ENCODE data around the gene LGALS8.
"Not testable (repeated sequence)": the region's sequence is repeated elsewhere in the genome, so short reads cannot be mapped to it uniquely, and the experiment has no call there.

LGALS8 gene

DNA sequence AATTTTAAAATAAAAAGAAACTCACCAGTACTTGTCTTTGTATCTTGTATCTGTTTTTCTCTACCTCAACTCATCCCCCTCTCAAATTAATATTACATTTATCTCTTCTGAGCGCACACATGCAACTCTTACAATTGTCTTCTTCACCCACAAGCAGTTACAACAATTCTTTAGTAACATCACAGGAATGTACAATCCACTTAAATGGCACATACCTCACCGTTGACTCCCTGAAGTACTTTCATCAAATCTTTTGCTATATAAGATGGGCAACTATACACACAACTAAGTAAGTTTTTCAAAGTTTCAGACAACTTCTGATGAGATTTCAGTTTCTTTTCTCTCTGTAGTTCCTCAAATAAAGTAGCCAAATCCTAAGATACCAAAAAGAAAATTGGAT, 52.2 kb downstream of the LGALS8 start:
- H3K27me3 ChIP-seq (ENCODE audit: insufficient read depth, low read length), result no peaks in the 10 kb centered on the region
- no peak overlapping the region for H3K9ac ChIP-seq (ENCODE audit: low read depth, low read length)
- no peaks in the 10 kb centered on the region for H3K4me1 ChIP-seq (ENCODE audit: insufficient read depth, low read length)
- peaks cover 98% of the 10 kb centered on the region for H3K36me3 ChIP-seq (ENCODE audit: insufficient read depth, low read depth, low read length)
- no peak overlapping the region for H3K4me3 ChIP-seq (ENCODE audit: low read length)
- no peaks in the 10 kb centered on the region for H3K9me3 ChIP-seq (ENCODE audit: insufficient read depth, low read depth, low read length)
- H3K27ac ChIP-seq (ENCODE audit: low read length), result no peak overlapping the region

GRCh38 chr1:236577041-236577440, 53.3 kb downstream of the LGALS8 start:
- not testable (repeated sequence) for H3K4me3 ChIP-seq (ENCODE audit: low read length); H3K27ac ChIP-seq (ENCODE audit: low read length); H3K9ac ChIP-seq (ENCODE audit: low read depth, low read length); H3K27me3 ChIP-seq (ENCODE audit: insufficient read depth, low read length); H3K4me1 ChIP-seq (ENCODE audit: insufficient read depth, low read length); H3K9me3 ChIP-seq (ENCODE audit: insufficient read depth, low read depth, low read length)
- peaks cover 96% of the 10 kb centered on the region for H3K36me3 ChIP-seq (ENCODE audit: insufficient read depth, low read depth, low read length)

DNA sequence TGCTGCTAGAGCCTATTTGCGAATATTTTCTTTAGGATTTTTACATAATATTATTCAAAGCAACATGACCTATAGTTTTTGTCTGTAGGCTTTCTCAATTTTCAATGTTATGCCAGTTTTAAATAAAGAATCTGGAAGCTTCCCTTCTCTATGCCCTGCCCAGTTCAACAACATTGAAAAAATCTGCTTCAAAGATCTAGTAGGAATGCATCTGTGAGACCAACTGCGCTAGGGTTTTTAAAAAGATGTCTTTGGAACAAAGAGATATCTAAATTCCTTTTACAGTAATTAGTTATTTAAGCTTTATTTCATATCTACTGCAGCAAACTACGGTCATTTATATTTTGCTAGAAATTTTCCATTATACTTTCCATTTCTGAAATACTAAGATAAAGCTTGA, 54.9 kb downstream of the LGALS8 start:
- Histone ChIP-seq H3K36me3 (ENCODE audit: insufficient read depth, low read depth, low read length) (peaks cover 96% of the 10 kb centered on the region), H3K4me3 (ENCODE audit: low read length) (no peak overlapping the region), H3K4me1 (ENCODE audit: insufficient read depth, low read length) (no peaks in the 10 kb centered on the region), H3K9ac (ENCODE audit: low read depth, low read length) (no peak overlapping the region), H3K27ac (ENCODE audit: low read length) (no peak overlapping the region), H3K9me3 (ENCODE audit: insufficient read depth, low read depth, low read length) (no peaks in the 10 kb centered on the region), H3K27me3 (ENCODE audit: insufficient read depth, low read length) (no peaks in the 10 kb centered on the region)

DNA sequence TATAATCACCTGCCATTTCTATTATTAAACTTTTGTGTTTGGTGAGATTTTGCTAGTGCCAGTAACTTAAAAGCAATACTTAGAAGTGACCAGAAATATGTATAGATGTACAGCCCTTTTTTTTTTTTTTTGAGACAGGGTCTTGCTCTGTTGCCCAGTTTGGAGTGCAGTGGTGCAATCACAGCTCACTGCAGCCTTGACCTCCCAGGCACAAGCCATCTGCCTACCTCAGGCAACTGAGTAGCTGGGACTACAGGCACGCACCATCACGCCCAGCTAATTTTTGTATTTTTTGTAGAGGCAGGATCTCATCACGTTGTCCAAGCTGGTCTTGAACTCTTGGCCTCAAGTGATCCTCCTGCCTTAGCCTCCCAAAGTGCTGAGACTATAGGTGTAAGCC, 56.6 kb downstream of the LGALS8 start:
- not testable (repeated sequence) for H3K4me1 ChIP-seq (ENCODE audit: insufficient read depth, low read length); H3K27me3 ChIP-seq (ENCODE audit: insufficient read depth, low read length); H3K27ac ChIP-seq (ENCODE audit: low read length); H3K4me3 ChIP-seq (ENCODE audit: low read length); H3K9ac ChIP-seq (ENCODE audit: low read depth, low read length); H3K9me3 ChIP-seq (ENCODE audit: insufficient read depth, low read depth, low read length)
- peaks cover 96% of the 10 kb centered on the region for H3K36me3 ChIP-seq (ENCODE audit: insufficient read depth, low read depth, low read length)

DNA sequence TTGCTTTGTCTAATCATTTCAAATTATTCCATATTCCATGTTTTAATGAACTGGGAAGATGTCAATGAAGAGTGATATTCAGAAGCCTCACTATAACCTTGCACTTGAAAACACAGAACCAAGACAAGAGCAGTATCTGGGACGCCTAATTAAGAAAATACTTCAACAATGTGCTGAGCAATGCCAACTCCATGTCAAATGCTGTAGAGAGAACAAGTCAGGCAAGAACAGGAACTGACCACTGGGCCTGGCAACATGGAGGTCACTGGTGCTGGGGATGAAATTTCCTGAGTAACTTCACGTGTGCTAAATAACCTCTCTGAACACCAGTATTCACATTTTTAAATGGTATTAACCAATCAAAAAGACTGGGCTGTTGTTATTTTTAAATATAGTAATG, 57.7 kb downstream of the LGALS8 start:
- H3K36me3 ChIP-seq (ENCODE audit: insufficient read depth, low read depth, low read length), result peaks cover 96% of the 10 kb centered on the region
- no peak overlapping the region for H3K9ac ChIP-seq (ENCODE audit: low read depth, low read length)
- no peaks in the 10 kb centered on the region for H3K27me3 ChIP-seq (ENCODE audit: insufficient read depth, low read length)
- H3K4me1 ChIP-seq (ENCODE audit: insufficient read depth, low read length), result no peaks in the 10 kb centered on the region
- no peaks in the 10 kb centered on the region for H3K9me3 ChIP-seq (ENCODE audit: insufficient read depth, low read depth, low read length)
- H3K27ac ChIP-seq (ENCODE audit: low read length), result no peak overlapping the region
- no peak overlapping the region for H3K4me3 ChIP-seq (ENCODE audit: low read length)

DNA sequence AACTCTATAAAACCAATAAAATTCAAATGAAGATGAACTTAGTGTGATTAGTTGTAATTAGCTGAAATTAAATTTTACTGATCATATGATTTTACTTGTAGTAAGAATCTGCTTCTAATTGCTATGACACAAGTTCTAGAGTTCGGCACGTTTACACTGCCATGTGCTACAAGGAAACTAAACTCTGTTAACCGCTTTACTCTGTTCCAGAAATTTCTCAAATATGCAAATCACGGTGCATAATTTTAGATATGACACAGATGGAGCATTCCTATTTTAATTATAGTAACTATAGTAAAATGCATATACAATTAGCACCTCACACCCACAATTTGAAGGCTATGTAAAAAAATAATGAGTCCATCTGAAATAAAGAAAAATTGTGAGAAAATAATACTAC, 65.7 kb downstream of the LGALS8 start:
- H3K27ac ChIP-seq (ENCODE audit: low read length), result no peak overlapping the region
- H3K9me3 ChIP-seq (ENCODE audit: insufficient read depth, low read depth, low read length), result no peaks in the 10 kb centered on the region
- H3K4me1 ChIP-seq (ENCODE audit: insufficient read depth, low read length), result no peaks in the 10 kb centered on the region
- peaks cover 99% of the 10 kb centered on the region for H3K36me3 ChIP-seq (ENCODE audit: insufficient read depth, low read depth, low read length)
- H3K27me3 ChIP-seq (ENCODE audit: insufficient read depth, low read length), result no peaks in the 10 kb centered on the region
- H3K4me3 ChIP-seq (ENCODE audit: low read length), result no peak overlapping the region
- no peak overlapping the region for H3K9ac ChIP-seq (ENCODE audit: low read depth, low read length)

GRCh38 chr1:236590553-236591150, 66.9 kb downstream of the LGALS8 start:
- Histone ChIP-seq H3K27ac (ENCODE audit: low read length) (no peak overlapping the region), H3K36me3 (ENCODE audit: insufficient read depth, low read depth, low read length) (peaks cover 99% of the 10 kb centered on the region), H3K4me3 (ENCODE audit: low read length) (no peak overlapping the region), H3K27me3 (ENCODE audit: insufficient read depth, low read length) (no peaks in the 10 kb centered on the region), H3K4me1 (ENCODE audit: insufficient read depth, low read length) (no peaks in the 10 kb centered on the region), H3K9ac (ENCODE audit: low read depth, low read length) (no peak overlapping the region), H3K9me3 (ENCODE audit: insufficient read depth, low read depth, low read length) (no peaks in the 10 kb centered on the region)

GRCh38 chr1:236602171-236602570, 78.4 kb downstream of the LGALS8 start:
- Histone ChIP-seq H3K36me3 (ENCODE audit: insufficient read depth, low read depth, low read length) (peaks cover 54% of the 10 kb centered on the region), H3K4me1 (ENCODE audit: insufficient read depth, low read length) (no peaks in the 10 kb centered on the region), H3K9ac (ENCODE audit: low read depth, low read length) (no peak overlapping the region), H3K9me3 (ENCODE audit: insufficient read depth, low read depth, low read length) (no peaks in the 10 kb centered on the region), H3K27ac (ENCODE audit: low read length) (no peak overlapping the region), H3K4me3 (ENCODE audit: low read length) (no peak overlapping the region), H3K27me3 (ENCODE audit: insufficient read depth, low read length) (no peaks in the 10 kb centered on the region)

Data from iPS-20b (cell line).